Activated effector memory CD4-positive, alpha-beta T cell treated with Interleukin-2 at 50 U/mL for 16 hours (primary cell): ENCODE measurements around the gene GPBP1.
"Not testable (repeated sequence)": the region's sequence is repeated elsewhere in the genome, so short reads cannot be mapped to it uniquely, and the experiment has no call there.

Experiments used
- DNase-seq: peaks from one replicate; pipeline ENCODE4 v3.0.0-alpha.2; 2020

Gene GPBP1

DNA sequence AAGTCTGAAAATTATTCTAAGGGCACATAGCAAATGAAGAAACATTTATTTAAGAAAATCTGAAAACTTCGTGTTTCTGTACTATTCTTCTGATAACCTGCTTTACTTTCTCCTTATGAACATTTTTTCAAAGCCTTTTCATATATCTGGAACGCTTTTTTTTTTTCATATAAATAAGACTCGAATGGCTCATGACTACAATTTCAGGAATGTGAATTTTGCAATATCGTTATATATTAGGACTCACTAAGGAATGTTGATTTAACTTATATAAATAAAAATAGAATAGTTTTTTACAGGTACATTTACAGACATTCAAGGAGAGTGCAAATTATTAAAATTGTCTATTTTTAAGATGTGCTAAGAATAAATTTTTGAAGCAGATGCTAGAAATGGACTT, 42.9 kb downstream of the GPBP1 start:
- no peak for DNase-seq

GRCh38 chr5:57219386-57219785, 45.5 kb downstream of the GPBP1 start:
- DNase-seq: no peak

- no peak for DNase-seq
Observed at GRCh38 chr5:57221049-57221568, 47.2 kb downstream of the GPBP1 start.

DNA sequence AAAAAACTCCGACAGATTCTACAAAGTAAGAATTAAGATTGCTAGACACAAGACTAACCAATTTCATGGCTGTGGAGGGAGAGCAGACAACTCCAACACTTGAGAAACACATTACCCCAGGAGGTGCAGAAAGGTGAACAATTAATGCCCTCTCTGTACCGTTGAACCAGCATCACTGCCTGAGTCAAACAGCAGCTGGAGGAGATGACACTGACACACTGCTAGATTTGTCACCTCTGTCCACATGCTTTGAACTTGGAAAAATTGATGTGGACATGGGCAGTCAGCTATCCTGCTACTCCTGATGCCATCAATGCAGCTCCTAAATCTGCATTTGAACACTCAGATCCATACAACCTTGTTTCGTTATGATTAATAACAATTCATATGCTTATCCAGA, 51.7 kb downstream of the GPBP1 start:
- no peak for DNase-seq

DNA sequence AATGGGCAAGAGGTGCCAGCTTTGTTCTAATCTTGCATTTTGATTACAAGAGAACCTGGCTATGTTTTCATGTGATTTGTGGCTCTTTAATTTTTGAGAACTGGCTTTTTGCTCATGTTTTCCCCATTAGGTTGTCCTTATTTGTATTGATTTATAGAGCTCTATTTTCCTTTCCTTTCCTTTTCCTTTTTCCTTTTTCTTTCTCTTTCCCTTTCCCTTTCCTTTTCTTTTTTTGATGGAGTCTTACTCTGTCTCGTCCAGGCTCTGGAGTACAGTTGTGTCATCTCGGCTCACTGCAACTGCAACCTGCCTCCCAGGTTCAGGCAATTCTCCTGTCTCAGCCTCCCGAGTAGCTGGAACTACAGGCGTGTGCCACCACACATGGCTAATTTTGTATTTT, 55.5 kb downstream of the GPBP1 start:
- no peak for DNase-seq

DNA sequence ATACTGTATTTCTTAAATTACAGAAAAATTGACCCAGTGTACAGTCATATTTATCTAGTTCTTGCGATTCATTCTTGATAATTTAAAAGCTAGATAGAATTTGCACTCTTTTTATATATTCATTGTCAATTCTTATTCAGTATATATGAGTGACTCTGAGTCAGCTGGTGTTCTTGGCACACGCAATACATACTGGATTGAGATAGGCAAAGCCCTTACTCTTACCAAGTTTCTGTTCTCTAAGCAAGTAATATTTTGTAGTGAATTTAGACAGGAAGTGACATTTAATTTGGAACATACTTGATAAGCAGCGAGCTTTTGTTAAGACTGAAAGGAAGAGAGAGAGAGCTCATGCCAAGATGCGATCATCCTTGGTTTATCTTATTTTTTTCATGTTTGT, 57.7 kb downstream of the GPBP1 start:
- no peak for DNase-seq

DNA sequence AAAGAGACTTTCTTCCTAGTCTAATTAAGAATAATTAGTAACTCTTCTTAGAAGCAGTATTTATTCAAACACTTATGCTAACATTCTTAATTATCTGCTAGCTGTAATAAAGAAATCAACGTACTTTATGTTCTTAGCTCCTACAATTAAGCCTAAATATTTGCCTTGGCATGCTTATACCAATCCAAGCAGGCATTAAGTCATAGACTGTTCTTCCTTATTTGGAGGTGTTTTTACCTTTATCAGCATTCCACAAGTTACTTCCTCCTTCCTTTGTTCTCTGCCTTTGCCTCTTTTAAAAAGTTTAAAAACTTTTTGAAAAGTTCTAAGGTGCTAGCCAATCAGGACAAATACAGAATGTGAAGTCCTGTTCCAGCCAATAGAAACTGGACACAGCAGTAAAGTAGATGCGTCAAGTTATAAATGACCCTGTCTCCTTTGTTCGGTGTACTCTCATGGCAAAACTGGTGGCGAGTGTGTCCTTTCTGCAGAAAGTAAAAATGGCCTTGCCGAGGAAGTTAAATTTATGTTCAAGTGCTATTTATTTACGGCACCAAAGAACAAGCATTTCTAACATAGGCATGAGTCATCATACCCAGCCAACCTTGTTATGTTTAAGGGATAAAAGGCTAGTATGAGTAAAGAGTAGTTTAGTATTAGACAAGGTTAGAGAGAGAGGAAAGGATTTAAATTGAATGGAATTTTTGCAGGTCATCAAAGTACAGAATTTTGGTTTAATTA, 58.6 kb downstream of the GPBP1 start:
- DNase-seq: no peak

GRCh38 chr5:57243286-57244137, 69.7 kb downstream of the GPBP1 start:
- no peak for DNase-seq

GRCh38 chr5:57244331-57244730, 70.5 kb downstream of the GPBP1 start:
- no peak for DNase-seq

- DNase-seq: no peak
Observed at GRCh38 chr5:57246426-57246825, 72.6 kb downstream of the GPBP1 start.

DNA sequence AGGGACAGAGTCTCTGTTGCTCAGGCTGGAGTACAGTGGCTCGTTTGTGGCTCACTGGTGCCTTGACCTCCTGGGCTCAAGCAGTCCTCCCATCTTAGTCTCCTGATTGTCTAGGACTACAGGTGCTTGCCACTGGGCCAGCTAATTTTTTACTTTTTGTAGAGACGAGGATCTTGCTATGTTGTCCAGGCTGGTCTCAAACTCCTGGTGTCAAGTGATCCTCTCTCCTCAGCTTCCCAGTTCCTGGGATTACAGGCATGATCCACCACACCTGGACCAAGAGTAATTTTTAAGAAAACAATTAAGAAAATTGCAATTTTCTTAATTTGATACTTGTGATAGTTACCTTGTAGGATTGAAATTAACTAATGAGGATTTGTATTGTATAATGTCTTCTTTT, 73.9 kb downstream of the GPBP1 start:
- no peak for DNase-seq

- DNase-seq: no peak
Observed at GRCh38 chr5:57249265-57249874, 75.5 kb downstream of the GPBP1 start.

DNA sequence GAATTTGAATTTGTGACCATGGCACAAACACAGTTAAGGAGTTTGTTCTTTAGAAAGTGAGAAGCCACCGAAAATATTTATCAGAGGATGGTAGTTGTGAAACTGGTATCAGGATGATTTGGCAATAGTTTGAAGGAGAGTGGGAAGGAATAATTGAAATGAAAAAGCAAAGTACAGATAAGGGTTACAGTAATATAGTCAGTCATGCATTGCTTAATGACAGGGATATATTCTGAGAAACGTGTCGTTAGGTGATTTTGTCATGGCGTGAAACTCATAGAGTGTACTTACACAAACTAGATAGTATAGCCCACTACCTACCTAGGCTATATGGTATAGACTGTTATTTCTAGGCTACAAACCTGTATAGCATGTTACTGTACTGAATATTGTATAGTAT, 84.2 kb downstream of the GPBP1 start:
- no peak for DNase-seq

GRCh38 chr5:57258943-57259342, 85.1 kb downstream of the GPBP1 start:
- no peak for DNase-seq

DNA sequence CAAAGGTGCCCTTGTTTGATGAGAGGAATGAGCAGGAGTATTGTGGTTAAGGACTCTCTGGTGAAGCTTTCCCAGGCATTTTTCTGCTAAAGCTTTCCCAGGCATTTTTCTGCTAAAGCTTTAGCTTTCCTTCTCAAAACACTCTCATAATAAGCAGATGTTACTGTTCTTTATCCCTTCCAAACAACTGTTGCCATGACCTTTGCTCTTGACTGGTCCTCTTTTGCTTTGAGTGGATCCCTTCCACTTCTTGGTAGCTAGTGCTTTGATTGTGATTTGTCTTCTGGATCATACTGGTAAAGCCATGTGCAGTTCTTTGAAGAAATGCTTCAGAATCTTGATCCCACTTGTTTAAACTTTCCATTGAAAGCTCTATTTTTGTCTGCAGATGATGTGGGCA, 85.8 kb downstream of the GPBP1 start:
- no peak for DNase-seq

- no peak for DNase-seq
Observed at GRCh38 chr5:57262541-57262940, 88.7 kb downstream of the GPBP1 start.

DNA sequence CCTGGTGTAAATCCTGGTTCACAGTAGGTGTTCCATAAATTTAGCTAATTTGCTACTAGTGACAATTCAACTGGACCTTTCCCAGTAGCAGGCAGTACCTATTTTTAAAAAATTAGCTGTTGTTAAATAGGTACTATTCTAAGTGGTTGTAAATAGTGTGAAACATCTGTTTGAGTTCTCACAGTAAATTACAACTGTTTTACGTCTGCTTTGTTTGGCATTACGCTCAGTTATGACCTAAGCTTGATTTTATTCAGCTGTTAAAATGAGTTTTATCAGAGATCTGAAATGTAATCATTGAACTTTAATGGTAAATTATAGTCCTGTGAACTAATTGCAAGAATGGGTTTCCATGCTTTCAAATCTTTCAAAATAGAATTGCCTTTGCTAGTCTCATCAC, 93.9 kb downstream of the GPBP1 start:
- no peak for DNase-seq

DNA sequence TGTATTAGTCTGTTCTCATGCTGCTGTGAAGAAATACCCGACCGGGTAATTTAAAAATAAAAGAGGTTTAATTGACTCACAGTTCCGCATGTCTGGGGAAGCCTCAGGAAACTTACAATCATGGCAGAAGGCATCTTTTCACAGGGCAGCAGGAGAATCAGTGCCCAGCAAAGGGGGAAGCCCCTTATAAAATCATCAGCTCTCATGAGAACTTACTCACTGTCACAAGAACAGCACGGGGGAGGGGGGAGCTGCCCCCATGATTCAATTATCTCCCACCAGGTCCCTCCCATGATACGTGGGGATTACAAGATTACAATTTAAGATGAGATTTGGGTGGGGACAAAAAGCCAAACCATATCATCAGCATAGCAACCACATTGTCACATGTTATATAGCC, 102.5 kb downstream of the GPBP1 start:
- no peak for DNase-seq

- no peak for DNase-seq
Observed at GRCh38 chr5:57277085-57277484, 103.2 kb downstream of the GPBP1 start.

DNA sequence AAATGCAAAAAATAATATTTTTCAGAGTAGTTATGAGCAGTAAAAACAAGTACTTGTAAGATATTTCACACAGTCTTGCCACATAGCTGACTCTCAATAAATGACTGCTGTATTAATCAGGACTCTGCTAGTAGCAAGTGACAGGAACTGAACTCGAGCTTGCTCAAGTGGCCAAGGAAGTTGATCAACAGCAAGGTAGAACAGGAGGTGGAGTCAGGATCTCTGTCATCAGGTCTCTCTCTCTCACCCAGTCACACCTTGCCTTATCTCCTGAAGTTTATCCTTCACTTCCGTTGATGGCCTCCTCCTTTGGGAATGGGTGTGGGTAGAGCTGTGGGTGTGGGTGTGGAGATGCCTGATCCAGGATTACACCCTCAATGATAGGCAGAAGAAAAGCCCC, 107.0 kb downstream of the GPBP1 start:
- no peak for DNase-seq

DNA sequence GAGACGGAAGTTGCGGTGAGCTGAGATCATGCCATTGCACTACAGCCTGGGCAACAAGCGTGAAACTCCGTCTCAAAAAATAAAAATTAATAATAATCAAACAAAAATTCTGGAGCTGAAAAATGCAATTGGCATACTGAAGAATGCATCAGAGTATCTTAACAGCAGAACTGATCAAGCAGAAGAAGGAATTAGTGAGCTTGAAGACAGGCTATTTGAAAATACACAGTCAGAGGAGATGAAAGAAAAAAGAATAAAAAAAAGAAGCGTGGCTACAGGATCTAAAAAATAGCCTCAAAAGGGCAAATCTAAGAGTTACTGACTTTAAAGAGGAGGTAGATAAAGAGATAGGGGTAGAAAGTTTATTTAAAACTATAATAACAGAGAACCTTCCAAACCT, 111.2 kb downstream of the GPBP1 start:
- DNase-seq: not testable (repeated sequence)

DNA sequence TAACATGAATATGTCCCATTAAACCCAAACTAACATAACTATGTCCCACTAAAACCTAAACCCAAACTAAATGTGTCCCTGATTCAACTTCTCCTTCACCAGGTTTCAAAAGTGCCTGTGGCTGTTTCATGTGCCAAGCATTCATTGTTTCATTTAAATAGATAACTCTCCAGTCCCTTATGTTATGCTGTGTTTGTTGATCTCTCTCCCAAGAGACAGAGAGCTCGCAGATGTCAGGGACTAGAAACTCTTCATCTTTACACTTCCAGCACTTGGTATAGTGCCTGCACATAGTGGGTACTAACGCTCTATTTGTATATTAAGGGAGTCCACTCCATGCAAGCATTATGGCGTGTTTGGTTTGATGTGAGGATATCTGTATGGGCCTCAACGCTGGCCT, 118.0 kb downstream of the GPBP1 start:
- no peak for DNase-seq

- DNase-seq: no peak
Observed at GRCh38 chr5:57292336-57292735, 118.5 kb downstream of the GPBP1 start.
